DMS153 treated with DMSO at 0.1 percent for 48 hours (cell line): ENCODE data around the gene SDC4.

ENCODE experiments used
- DNase-seq: peaks from one replicate; lab custom pipeline; 2025; ENCODE audit not compliant: unreplicated experiment; lab: John Stamatoyannopoulos, UW

Gene SDC4

DNA sequence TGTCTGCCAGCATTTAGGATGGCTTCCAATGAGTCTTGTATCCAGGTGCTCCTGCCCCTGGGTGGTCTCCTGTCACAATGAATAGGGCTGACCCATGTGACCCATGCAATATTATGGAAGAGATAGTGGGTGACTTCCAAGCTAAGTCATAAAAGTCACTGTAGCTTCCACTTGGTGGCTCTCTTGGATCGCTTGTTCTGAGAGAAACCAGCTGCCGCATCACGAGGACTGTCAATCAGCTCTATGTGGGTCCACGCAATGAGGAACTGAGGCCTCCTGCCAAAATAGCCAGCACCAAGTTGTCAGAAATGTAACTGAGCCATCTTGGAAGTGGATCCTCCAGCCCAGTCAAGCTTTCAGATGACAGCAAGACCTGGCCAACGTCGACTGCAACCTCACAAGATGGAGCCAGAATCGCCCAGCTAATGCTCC lies 25.3 kb downstream of the SDC4 start:
- peak; percentile 52 for DNase-seq

DNA sequence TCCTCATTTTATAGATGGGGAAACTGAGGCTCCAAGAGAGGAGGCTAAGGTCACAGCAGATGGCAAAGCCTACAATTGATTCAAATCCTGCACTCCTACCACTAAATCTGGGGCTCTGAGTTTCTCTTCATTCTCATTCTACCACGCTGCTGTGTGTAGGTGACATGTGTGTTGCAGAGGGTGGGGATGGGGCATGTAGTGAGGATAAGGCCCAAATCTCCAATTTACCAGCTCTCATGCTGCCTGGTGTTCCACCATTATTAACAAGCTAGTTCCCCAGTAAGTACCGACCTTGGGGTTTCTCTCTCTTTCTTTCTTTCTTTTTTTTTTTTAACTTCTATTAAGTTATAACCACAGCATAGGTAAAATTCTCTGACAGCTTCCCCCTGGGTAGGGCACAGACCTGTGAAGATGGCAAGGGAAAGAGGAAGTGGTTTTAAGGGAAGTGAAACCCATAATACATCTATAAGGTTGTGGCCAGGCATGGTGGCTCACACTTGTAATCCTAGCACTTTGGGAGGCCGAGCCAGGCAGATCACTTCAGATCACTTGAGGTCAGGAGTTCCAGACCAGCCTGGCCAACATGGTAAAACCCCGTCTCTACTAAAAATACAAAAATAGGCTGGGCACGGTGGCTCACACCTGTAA lies 27.2 kb downstream of the SDC4 start:
- no peak for DNase-seq

DNA sequence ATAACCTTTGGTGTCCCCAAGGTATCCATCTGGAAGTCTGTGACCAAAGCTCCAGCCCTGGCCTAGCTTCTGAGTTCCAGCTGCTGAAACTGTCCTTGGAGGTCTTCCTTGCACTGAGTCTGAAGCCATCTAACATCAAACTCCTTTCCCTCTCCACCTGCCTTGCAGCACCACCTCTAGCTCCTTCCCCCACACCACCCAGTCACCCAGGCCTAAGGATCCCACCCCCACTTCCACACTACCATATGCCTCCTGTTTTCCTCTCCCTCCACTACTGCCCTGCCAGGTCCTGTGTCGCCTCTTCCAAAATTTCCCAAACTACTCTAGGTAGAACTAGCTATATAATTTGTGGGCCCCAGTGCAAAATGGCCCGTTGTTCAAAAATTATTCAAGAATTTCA lies 29.3 kb downstream of the SDC4 start:
- no peak for DNase-seq

DNA sequence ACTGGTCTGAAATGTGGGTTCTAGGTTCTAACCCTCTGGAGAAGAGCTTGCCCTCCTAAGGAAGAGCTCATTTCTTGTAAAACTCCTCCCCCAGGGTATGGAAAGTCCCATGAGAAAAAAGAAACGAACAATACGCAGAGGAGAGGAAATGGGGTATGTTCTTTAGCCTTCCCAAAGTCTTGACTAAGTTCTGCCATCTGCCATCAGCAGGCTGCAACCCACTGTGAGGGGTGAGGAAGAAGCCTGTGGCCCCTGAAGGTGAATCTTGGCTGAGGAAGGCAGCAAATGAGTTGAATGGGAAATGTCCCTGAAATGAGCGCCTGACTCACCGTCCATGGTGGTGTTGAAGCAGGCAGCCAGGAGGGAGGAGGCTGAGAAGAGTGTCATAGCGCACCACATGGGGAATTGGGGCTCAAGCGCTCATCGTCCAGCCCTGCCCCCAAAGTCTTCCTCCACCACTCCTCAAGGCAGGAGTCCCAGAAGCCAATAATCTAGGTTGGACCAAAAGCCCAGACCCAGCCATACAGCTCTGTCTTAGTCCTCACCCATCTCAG lies 29.8 kb downstream of the SDC4 start:
- DNase-seq, result no peak

DNA sequence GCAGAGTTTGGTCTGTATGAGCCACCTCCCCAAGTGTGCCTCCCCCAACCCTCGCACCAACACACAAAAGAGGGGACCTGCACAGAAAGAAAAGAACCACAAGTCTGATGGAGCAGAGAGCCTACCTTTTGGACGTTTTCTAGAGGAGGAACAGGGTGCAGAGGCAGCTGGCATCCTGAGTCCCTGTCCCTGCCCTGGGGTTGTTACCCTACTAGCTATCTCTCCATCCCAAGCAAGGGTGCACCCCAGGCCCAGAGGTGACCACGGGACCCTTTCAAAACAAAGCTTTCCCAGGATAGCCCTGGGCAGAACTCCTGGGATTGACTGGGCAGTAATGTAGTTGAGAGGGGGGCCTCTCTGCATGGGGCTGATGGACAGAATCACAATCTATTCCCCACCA lies 30.4 kb downstream of the SDC4 start:
- no peak for DNase-seq

DNA sequence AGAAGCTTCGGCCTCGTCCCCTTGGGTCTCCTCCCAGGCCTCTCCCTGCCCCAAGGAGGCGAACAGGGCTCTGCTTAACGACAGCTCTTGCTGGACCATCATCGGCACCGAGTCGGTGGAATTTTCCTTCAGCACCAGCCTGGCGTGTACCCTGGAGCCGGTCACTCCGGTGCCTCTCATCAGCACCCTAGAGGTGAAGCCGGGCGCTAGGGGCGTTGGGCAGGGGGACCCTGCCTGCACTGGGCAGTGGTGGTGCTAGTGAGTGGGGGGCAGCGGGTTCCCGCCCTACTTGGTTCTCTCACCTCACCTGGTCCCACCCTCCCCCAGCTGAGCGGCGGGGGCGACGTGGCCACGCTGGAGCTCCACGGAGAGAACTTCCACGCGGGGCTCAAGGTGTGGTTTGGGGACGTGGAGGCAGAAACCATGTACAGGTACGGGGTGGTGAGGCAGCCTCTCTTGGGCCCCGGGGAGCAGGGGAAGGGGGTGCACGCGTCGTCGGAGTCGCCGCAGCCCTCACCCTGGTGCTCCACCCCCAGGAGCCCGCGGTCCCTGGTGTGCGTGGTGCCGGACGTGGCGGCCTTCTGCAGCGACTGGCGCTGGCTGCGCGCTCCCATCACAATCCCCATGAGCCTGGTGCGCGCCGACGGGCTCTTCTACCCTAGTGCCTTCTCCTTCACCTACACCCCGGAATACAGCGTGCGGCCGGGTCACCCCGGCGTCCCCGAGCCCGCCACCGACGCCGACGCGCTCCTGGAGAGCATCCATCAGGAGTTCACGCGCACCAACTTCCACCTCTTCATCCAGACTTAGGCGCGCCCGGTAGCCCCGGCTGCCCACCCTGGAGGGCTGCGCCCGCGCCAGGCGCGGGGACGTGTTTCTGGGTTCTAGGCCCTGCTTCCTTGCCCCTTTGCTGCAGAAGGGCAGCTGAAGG lies 31.8 kb downstream of the SDC4 start:
- DNase-seq, result no peak

DNA sequence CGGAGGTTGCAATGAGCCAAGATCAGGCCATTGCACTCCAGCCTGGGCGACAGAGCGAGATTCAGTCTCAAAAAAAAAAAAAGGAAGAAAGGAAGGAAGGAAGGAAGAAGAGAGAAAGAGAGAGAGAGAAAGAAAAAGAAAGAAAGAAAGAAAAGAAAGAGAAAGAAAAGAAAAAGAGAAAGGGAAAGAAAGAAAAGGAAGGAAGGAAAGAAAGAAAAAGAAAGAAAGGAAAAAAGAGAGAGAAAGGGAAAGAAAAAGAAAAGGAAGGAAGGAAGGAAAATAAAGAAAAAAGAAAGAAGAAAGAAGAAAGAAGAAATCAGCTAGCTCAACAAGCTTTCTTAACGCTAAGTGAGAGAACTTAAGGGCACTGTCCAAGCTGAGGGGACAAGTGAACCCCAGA lies 32.6 kb downstream of the SDC4 start:
- DNase-seq, result no peak

DNA sequence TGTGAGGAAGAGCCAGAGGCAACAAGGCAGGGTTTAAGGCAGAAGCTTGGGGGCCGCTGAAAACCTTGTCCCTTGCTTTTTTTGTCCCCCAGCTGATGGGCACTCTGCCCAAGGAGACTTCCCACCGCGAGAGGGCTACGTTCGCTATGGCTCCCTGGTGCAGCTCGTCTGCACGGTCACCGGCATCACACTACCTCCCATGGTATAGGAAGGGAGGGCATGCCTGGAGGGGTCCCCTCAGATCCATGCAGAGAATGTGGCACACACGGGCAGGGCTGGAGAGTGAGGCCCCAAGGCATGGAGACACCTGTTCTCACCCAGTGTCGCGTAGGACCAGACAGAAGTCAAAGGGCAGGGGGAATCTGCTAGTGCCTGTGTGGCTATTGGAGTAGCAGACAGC lies 34.3 kb downstream of the SDC4 start:
- no peak for DNase-seq

DNA sequence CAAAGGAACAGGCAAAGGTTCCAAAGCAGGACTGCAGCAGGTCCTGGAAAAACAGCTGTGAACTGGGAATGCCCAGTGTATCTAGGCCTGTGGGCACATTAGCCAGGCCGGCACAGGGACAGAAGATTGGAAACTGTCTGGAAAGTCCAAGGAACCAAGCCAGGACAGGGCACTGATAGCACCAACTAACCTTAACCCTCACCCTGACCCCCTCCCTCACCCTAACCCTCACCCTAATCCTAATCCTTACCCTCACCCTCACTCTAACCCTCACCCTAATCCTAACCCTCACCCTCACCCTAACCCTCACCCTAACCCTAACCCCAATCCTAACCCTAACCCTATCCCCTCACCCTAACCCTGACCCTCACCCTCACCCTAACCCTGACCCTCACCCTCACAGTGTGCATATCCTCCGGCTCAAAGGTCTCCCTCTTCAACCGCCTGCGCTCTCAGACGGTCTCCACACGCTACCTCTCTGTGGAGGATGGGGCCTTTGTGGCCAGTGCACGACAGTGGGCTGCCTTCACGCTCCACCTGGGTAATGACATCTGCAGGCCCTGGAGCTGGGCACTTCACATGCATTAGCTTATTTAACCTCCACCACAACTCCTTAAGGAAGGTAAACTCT lies 35.0 kb downstream of the SDC4 start:
- no peak for DNase-seq

DNA sequence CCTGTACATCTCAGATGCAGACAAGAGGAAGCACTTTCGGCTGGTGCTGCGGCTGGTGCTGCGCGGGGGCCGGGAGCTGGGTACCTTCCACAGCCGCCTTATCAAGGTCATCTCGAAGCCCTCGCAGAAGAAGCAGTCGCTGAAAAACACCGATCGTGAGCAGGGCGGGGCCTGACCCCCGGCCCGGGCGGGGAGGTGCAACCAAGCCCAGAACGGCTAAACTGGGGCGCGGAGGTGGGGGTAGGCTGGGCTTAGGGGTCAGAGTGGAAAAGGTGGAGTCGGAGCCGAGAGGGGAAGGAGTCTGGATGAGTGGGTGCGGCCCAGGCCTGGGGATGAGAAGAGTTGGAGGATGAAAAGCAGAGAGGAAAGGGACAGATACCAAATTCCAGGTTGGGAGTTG lies 36.0 kb downstream of the SDC4 start:
- no peak for DNase-seq

DNA sequence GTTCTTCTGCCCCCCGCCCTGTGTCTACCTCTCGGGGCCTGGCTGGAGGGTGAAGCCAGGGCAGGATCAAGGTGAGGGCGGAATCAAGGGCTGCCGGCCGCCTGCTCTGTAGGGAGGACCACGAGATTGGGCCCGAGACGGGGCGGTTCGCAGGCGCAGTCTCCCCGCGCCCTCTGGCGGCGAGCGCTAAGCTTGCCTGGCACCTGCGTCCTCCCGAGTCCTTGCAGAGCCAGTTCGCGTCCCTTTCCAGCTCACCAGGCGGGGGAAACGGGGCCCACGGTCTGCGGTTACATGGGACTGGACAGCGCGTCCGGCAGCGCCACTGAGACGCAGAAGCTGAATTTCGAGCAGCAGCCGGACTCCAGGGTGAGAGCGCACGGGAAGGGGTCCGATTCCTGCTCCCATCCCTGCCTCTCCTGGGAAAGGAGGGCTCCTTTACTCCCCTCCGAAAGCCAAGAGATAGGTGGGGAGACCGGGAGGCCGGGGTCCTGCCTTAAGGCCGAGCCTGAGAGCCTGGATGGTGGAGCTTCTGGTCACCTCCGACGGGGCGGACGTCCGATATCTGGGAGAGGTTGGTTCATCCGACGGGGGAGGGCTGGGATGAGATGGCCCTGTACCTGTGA lies 36.5 kb downstream of the SDC4 start:
- DNase-seq, result peak; percentile 15

DNA sequence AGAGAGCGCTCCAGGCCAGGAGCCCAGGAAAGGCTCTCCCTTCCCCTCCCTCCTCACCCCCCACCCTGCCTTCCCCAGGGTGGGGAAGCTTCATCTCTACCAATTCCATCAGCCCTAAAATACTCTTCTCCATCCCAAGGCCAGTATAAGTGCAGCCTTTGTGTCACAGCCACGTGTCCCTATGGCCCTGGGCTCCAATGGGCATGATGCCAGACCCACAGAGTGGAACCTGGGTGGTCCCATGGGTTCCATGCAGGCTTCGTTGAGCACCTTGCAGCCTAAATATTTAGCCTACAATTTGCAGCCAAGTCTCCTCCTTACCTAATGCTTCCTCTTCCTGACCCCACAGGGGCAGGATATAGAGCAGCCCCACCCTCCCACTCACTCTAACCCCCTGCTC lies 39.1 kb downstream of the SDC4 start:
- DNase-seq, result no peak

DNA sequence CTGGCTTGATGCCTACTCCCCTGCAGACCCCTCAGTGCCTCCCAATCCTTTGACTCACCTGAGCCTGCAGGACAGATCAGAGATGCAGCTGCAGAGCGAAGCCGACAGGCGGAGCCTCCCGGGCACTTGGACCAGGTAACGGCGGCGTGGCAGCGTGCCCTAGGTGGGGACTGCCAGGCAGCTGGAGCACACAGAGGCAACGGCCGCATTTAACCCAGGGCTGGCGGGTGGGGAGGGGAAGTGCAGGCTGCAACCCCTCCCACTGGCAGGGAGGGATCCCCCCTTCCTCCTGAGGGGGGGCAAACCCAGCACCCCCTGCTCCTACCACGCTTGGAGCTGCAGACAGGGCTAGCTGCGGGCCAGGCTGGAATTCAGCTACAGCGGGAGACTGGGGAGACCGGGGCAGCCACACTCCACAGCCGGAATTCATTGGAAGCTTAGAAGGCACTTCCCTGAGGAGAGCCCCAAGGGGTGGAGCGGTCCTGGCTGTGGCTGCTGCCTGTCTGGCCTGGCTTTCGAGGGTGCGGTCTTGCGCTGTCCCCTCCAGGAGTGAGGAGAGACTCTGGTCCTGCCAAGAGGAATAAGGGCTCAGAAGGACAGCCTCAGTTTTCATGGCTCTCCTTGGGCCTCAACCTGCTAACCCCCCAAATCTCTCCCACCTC lies 40.0 kb downstream of the SDC4 start, which contains the start of gene MATN4:
TSS of gene MATN4 (minus strand) at position 183 of the 662 bp plus-strand sequence. CDS start 2,717 bp downstream, outside the sequence.
- DNase-seq, result peak; percentile 20

DNA sequence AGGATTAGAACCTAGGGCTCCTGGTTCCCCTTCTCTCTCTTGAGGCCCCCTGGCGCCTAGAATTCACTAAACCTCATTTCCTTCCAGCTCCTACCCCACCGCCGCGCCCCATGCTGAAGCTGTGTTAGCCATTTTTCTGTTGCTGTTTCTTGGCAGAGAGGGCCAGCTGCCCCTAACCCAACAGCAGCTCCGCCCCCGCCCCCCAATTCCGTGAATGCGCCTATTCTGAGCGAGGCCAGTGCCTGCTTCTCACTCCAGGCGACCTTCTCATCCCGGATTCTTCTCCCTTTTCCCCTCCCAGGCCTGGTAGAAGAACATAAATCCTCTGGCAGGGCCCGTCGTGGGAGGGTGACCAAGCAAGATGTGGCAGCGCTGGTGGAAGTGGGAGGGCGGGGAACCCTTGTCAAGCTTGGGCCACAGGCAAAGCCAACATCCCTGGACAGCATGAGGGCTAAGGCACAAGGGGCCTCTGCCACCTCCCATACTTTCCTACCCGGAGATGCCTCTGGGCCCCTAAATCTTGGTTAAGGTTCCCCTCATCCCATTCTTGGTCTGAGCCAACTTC lies 41.1 kb downstream of the SDC4 start:
- no peak for DNase-seq

DNA sequence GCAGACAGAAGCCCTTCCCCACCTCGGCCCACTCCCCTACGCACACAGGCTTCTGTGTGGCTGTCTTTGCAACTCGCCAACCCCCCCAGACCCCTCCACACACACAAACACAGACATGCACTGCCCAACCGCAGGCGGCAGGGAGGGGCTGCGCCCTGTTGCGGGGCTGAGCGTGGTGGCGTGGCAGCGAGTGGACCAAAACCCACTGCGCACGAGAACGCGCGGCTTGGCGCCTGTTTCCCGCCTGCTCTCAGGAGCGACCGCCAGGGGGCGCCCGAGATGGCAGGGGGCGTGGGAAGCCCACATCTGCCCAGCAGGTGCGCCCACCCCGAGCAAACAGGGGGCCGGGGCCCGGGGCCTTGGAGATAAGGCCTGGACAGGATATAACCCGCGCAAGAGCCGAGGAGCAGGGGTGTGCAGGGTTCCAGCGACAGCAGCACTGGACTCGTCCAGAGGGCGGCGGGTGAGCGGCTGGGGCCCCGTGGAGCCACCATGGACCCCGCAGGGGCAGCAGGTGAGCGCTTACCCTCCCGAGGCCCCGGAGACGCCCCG lies 41.7 kb downstream of the SDC4 start, which contains the start of gene RBPJL:
TSS of gene RBPJL (plus strand) at position 410 of the 552 bp plus-strand sequence. CDS start at position 493, 83 bp downstream.
- no peak for DNase-seq

DNA sequence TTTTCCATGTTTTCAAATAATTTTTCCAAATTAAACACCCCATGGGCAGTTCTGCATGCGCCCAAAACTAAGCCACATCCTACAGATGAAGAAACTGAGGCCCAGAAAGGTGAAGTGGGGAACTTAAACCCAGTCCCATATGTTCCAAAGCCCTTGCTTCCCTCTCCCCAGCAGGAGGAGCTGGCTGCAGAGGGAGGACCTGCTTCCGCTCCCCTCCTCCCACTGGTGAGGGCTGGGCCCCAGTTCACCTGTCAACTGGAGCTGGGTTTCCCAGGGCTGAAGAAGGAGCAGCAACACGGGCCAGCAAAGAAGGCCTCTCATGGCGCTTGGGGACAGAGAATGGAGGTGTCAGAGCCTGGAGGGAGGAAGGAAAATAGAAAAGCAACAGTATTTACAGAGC lies 43.0 kb downstream of the SDC4 start:
- no peak for DNase-seq

DNA sequence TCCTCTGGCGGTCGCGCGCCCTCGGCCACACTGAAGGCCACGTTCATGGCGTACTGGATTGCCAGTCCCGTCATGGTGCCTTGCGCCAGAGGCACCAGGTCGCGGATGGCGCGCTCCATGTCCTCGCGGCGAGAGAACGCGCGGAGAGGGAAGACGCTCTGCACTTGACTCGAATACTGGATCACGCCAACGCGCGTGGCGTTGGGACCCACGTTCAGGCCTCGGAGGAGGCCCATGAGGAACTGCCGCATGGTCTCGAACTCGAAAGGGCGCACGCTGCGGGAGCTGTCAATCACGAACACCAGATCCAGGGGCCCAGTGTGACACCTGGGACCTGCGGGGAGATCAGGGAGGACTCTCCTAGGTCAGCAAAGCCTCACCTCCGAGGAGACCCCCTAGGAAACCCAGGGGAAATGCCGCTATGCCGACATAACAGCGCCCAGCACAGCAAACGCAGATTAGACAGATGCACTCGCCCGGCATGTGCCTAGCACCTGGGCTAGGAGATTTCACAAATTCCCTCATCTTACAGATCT lies 43.7 kb downstream of the SDC4 start:
- no peak for DNase-seq

DNA sequence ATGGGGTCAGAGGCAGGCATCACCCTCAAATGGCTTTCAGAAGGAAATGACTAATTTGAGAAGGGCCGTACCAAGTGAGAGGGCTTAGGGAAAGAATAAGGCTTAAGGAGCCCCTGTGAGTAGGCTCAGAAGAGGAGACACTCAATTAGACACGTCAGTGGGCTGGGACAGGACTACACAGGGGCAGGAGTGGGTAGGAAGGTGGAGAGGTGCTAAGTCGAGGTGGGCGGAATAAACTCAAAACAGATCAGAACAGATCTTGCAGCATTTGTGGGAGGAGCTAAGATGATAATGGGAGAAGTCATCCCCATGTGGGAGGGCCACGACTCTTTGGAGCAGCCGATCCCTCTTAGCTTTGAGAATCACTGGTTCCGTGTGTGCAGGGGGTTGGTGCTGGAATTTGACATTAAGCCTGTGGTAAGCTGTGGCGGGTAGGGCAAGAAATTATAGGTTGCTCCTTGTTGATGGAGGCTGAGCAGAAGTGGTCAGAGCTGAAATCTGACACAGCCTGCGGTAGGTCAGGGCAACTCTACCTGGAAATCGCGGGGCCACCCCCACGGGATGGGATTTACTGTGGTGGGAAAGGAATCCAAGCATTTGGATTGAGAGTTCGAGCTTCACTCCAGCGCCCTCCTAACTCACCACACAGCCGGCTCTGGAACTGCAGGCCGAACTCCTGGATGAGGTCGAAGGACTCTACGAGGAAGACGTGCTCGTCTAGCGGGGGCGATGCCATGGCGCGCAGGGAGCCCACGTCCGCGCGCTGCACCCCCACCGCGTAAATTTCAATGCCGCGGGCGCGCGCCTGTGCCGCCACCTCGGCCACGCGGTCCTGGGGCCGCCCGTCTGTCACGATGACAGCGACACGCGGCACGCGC lies 44.4 kb downstream of the SDC4 start:
- DNase-seq, result no peak
